K562 (cell line): ENCODE results near the gene CBX8. TPM values are rescaled to one million over a fixed set of nuclear protein-coding genes. Genes with fewer than 3 reads are reported as not detected.

Source experiments
- C11orf30 ChIP-seq: fragments of 450-650 bp; IDR thresholded peaks from 2 replicates; pipeline ENCODE4 v1.6.1; 2016; ENCODE audit warnings: low read depth, mild to moderate bottlenecking
- FOXP1 ChIP-seq: sonication (generic); formaldehyde crosslinking; IDR thresholded peaks from 2 replicates; pipeline ENCODE4 v1.8.0; 2022; ENCODE audit warnings: mild to moderate bottlenecking, missing genetic modification reagents
- MBD2 ChIP-seq: sonication (generic); IDR thresholded peaks from 2 replicates; pipeline ENCODE4 v1.6.1; 2016; ENCODE audit warnings: low read depth, borderline replicate concordance
- MEF2A ChIP-seq: IDR thresholded peaks from 2 replicates; pipeline ENCODE4 v1.6.1; 2011; ENCODE audit warnings: low read depth, mild to moderate bottlenecking, low read length, moderate library complexity; ENCODE audit not compliant: control insufficient read depth
- NFE2L1 ChIP-seq: fragments of 450-650 bp; IDR thresholded peaks from 2 replicates; pipeline ENCODE4 v1.6.1; 2016; ENCODE audit warnings: missing genetic modification characterization, low read depth, mild to moderate bottlenecking, missing compliant biosample characterization, moderate library complexity, borderline replicate concordance
- NRF1 ChIP-seq, 2 experiments: fragments of 450-650 bp; IDR thresholded peaks in 1 of 2; conservative IDR thresholded peaks in 1 of 2; 2 replicates each; pipeline ENCODE4 v1.6.1; 2014; ENCODE audit warnings: mild to moderate bottlenecking in 2 of 2
- SMAD3 ChIP-seq: fragments of 450-650 bp; formaldehyde crosslinking; conservative IDR thresholded peaks from 2 replicates; pipeline ENCODE4 v1.4.0; 2020; ENCODE audit warnings: mild to moderate bottlenecking
- ZNF134 ChIP-seq: fragments of 250-450 bp; sonication (Bioruptor Pico); conservative IDR thresholded peaks from 2 replicates; pipeline ENCODE4 v1.4.0; 2020
- ZNF282 ChIP-seq: sonication (generic); formaldehyde crosslinking; IDR thresholded peaks from 2 replicates; pipeline ENCODE4 v1.8.1; 2023; ENCODE audit warnings: missing genetic modification reagents
- ZNF76 ChIP-seq: fragments of 250-450 bp; sonication (Bioruptor Pico); IDR thresholded peaks from 2 replicates; pipeline ENCODE4 v1.4.0; 2020; ENCODE audit warnings: mild to moderate bottlenecking, moderate library complexity, borderline replicate concordance
- polyA plus RNA-seq, 8 experiments: library from polyadenylated mRNA; depleted of rRNA in 4 of 8; stranded (reverse) in 5 of 8; unstranded in 3 of 8; fragments of >200 nt; fragmentation: Nextera tagmentation in 2 of 8; fragmentation: Illumina TruSeq in 1 of 8; extraction: Ambion mirVana in 2 of 8; extraction: Trizol in 1 of 8; gene quantifications; 2 replicates each; pipeline versions ENCODE4 v1.2.1 to v1.2.3, GENCODE V29; 2011 to 2014; ENCODE audit warnings: inconsistent platforms in 1 of 8, missing spikeins in 1 of 8
- total RNA-seq, 7 experiments: library from RNA; depleted of rRNA in 6 of 7; stranded (reverse); fragments of >200 nt in 6 of 7; fragmentation: Illumina TruSeq in 2 of 7; extraction: Trizol in 2 of 7; gene quantifications; 2 replicates each; pipeline versions ENCODE4 v1.2.1 to v1.2.3, GENCODE V29; 2011 to 2021; ENCODE audit warnings: low replicate concordance in 1 of 7
- TF ChIP-seq, protein P1 (sequence below): fragments of 450-650 bp; IDR thresholded peaks from 2 replicates; pipeline ENCODE4 v1.6.1; 2016; ENCODE audit warnings: low read depth, mild to moderate bottlenecking, moderate library complexity
- TF ChIP-seq, protein P2 (sequence below): sonication (generic); formaldehyde crosslinking; IDR thresholded peaks from 2 replicates; pipeline ENCODE4 v1.8.1; 2023; ENCODE audit warnings: mild to moderate bottlenecking, missing genetic modification reagents
- TF ChIP-seq, protein P3 (sequence below): fragments of 250-450 bp; sonication (Bioruptor Pico); IDR thresholded peaks from 2 replicates; pipeline ENCODE4 v1.8.0; 2021; ENCODE audit warnings: mild to moderate bottlenecking, moderate library complexity
- TF ChIP-seq, protein P4 (sequence below), 3 experiments: IDR thresholded peaks in 2 of 3; conservative IDR thresholded peaks in 1 of 3; 2 replicates each; pipeline ENCODE4 v1.5.1; 2011 to 2012; ENCODE audit warnings: low read length in 3 of 3, mild to moderate bottlenecking in 3 of 3, control low read depth in 2 of 3, improper control_type of control experiment in 1 of 3, inconsistent platforms in 1 of 3, low read depth in 1 of 3, mixed read lengths in 1 of 3, moderate library complexity in 1 of 3; ENCODE audit not compliant: insufficient read depth in 2 of 3

CBX8 gene
- total and polyA plus RNA-seq, 9 of the 15 experiments (the other 6 are each of a cell fraction or from before 2014, with no cell fraction given): 0.08 to 11.9 (median 2.6) TPM

DNA sequence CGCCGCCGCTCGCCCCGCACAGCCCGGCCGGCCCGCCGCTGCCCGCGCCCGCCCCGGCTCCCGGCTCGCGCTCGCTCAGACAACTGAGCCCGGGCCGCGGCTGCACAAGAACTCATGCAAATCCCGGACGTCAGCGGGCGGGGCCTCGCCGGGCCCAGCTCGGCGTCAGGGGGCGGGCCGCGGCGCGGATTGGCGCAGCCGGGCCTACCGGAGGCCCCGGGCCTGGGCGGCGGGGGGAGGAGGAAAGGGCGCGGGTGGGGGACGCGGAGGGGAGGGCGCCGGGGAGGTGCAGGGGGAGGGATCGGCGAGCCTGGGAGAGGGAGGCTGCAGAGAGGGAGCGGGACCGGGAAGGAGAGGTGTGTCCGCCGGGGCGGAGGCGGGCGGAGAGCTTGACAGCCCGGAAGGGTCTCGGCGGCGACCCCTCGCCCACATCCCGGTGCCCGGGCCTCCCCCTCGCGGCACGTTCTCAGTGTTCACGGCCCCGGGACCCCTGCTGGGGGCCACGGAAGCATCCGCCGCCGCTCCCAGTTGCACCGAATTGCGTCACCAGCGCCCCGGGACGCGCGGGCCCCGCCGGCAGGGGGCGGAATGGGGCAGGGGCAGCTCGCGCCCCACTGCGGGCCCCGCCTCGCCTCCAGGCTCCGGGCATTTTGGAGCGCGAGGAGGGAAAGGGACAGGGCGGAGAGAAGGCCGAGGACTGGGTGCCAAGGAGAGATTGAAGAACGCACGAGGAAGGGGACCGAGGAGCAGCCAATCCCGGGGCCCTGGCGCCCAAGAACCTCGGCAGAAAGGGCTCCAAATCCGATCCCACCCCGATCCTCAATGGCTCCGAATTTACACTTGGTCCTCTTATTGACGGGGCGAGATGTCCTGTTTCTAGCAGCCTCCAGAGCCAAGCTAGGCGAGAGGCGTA is 42.7 kb upstream of the CBX8 start, which contains the start of gene CBX4 (continued):
- TF ChIP-seq, protein P1, sequence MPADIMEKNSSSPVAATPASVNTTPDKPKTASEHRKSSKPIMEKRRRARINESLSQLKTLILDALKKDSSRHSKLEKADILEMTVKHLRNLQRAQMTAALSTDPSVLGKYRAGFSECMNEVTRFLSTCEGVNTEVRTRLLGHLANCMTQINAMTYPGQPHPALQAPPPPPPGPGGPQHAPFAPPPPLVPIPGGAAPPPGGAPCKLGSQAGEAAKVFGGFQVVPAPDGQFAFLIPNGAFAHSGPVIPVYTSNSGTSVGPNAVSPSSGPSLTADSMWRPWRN: no peak
- TF ChIP-seq ZNF76 (peak; percentile 66), NRF1 (conservative IDR thresholded peaks at IDR 0.05 in 1 of 2, IDR thresholded peaks at IDR 0.05 in 1 of 2) (0 out of 4 replicates have a peak, but pooled peaks have one; percentile 9 to 24), SMAD3 (CRISPR knock-in tag) (peak; percentile 73; the same call in 1 of the 2 replicates), ZNF282 (CRISPR knock-in tag) (no peak), MBD2 (peak; percentile 16; the same call in 1 of the 2 replicates), MEF2A (peak; percentile 30; the same call in 1 of the 2 replicates), FOXP1 (CRISPR knock-in tag) (peak; percentile 77), C11orf30 (no peak), ZNF134 (CRISPR knock-in tag) (no peak; the same call in 1 of the 2 replicates), NFE2L1 (tag) (no peak)
- TF ChIP-seq, protein P2, sequence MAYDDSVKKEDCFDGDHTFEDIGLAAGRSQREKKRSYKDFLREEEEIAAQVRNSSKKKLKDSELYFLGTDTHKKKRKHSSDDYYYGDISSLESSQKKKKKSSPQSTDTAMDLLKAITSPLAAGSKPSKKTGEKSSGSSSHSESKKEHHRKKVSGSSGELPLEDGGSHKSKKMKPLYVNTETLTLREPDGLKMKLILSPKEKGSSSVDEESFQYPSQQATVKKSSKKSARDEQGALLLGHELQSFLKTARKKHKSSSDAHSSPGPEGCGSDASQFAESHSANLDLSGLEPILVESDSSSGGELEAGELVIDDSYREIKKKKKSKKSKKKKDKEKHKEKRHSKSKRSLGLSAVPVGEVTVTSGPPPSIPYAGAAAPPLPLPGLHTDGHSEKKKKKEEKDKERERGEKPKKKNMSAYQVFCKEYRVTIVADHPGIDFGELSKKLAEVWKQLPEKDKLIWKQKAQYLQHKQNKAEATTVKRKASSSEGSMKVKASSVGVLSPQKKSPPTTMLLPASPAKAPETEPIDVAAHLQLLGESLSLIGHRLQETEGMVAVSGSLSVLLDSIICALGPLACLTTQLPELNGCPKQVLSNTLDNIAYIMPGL (CRISPR knock-in tag): peak; percentile 91; the same call in 1 of the 2 replicates
- TF ChIP-seq, protein P3, sequence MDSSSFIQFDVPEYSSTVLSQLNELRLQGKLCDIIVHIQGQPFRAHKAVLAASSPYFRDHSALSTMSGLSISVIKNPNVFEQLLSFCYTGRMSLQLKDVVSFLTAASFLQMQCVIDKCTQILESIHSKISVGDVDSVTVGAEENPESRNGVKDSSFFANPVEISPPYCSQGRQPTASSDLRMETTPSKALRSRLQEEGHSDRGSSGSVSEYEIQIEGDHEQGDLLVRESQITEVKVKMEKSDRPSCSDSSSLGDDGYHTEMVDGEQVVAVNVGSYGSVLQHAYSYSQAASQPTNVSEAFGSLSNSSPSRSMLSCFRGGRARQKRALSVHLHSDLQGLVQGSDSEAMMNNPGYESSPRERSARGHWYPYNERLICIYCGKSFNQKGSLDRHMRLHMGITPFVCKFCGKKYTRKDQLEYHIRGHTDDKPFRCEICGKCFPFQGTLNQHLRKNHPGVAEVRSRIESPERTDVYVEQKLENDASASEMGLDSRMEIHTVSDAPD (CRISPR knock-in tag): no peak
- TF ChIP-seq, protein P4, sequence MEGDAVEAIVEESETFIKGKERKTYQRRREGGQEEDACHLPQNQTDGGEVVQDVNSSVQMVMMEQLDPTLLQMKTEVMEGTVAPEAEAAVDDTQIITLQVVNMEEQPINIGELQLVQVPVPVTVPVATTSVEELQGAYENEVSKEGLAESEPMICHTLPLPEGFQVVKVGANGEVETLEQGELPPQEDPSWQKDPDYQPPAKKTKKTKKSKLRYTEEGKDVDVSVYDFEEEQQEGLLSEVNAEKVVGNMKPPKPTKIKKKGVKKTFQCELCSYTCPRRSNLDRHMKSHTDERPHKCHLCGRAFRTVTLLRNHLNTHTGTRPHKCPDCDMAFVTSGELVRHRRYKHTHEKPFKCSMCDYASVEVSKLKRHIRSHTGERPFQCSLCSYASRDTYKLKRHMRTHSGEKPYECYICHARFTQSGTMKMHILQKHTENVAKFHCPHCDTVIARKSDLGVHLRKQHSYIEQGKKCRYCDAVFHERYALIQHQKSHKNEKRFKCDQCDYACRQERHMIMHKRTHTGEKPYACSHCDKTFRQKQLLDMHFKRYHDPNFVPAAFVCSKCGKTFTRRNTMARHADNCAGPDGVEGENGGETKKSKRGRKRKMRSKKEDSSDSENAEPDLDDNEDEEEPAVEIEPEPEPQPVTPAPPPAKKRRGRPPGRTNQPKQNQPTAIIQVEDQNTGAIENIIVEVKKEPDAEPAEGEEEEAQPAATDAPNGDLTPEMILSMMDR (IDR thresholded peaks at IDR 0.05 in 2 of 3, conservative IDR thresholded peaks at IDR 0.05 in 1 of 3; ENCODE audit: insufficient read depth in 2 of 3, low read depth in 1 of 3, low read length in 3 of 3): peak; percentile 90 to 93 (median 91)
